Lung microvascular endothelial cell (primary cell): ENCODE results near the gene BMP3. TPM values are rescaled to one million over a fixed set of nuclear protein-coding genes. Genes with fewer than 3 reads are reported as not detected.

Experiments
- DNase-seq, 2 donors: peaks; one replicate each; pipeline versions ENCODE4 v3.0.0 to v3.0.0-alpha.2; 2010; ENCODE audit warnings: low read depth in 2 of 2
- total RNA-seq: library from RNA; depleted of rRNA; stranded (reverse); fragments of >200 nt; gene quantifications from 2 replicates; pipeline ENCODE4 v1.2.1, GENCODE V29; 2014

Gene BMP3
- total RNA-seq, 1 donor from 2014 or later, result not detected

- DNase-seq, result no peak
Observed at GRCh38 chr4:81102107-81102506, 71.6 kb downstream of the BMP3 start.

- DNase-seq, result no peak
Observed at GRCh38 chr4:81106150-81106549, 75.6 kb downstream of the BMP3 start.

Other genes starting within 250 kb of the BMP3 start
- gene PRKG2, start 184.5 kb downstream of the BMP3 start, total RNA-seq, result not detected in 2 replicates